GM13977 (cell line): ENCODE data around the gene PIP5K1B.

Experiments used
- DNase-seq: peaks from one replicate; pipeline ENCODE4 v3.0.0; 2012; ENCODE audit warnings: low spot score
- CTCF ChIP-seq: IDR thresholded peaks from 2 replicates; pipeline ENCODE4 v1.5.1; 2012; ENCODE audit warnings: mild to moderate bottlenecking, control low read depth; ENCODE audit not compliant: insufficient read depth; ENCODE audit errors: extremely low read depth, missing control alignments
- in situ Hi-C: fragments of 300-500 bp; cut with MboI; formaldehyde crosslinking; loops from one replicate; pipeline ENCODE4 v1.12.0; 2022; ENCODE audit warnings: low sequenced_read_pairs, low pct_unique_long_range_greater_than_20kb, mixed read lengths, inconsistent platforms; ENCODE audit not compliant: unreplicated experiment

Gene PIP5K1B

DNA sequence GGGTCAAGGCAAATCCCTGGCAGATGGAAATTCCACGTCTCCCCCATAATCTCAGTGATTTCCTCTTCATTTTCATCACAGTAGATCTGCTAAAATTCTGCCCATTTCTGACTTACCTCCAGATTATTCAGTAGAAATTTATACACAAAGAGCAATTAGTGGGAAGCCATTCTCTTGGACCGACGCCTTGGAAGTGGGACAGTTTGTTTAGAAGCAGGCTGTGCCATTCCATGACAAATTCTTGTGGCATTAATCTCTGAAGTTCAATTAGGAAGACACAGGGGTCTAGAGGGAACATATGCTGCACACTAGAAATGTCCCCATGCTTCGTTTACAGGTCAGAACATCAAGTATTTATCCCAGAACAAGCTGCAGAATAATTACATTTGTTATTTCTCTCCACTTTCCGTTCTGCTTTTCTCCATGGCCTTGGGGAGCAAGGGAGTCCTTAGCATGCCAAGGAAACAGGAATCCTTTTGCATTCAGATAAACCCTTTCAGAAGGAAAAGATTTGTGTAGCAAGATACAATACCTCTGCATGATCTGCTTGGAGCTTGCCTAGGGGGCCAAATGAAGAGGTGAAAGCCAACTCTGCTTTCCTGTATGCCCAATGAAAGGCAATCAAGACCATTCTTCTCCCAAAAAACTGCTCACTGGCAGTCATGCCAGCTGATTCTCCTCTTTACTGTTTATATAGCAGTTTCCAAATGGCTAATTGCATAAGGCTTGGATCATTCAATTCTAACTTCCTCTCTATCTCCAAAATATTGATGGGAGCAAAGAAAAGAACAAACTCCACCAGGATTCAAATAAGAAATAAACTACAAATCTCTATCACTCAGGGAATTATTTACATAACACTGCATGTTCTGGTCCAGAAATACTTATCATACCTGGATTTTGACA, 311.4 kb downstream of the PIP5K1B start:
- TF ChIP-seq CTCF: no peak
- in situ Hi-C loops: loop anchor here (25.0 kb wide), 1 partner anchor 304 kb away; the partner anchor contains the start of gene PIP5K1B
- DNase-seq: no peak

- DNase-seq: no peak
- TF ChIP-seq CTCF: peak; percentile 24
- in situ Hi-C loops: loop anchor here (25.0 kb wide), 1 partner anchor 306 kb away; the partner anchor contains the start of gene PIP5K1B
Observed at GRCh38 chr9:69018737-69019136, 313.7 kb downstream of the PIP5K1B start.

DNA sequence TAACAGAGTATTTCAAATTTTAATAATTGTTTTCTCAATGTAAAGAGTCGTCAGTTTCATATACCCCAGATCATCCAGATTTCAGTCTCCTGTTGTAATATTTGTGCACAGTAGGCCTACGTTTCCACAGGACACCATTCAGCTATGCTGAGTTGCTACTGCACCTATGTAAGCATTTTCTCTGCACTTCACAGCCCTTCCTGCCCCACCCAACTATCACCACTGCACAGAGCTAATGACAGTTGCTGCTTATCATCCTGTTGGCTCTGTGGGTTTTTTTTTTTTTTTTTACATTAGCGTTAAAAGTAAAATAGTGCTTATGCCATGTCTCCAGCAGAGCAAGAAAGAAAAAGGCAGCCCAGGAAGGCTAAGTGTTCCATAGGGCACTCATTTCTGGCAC, 314.8 kb downstream of the PIP5K1B start:
- TF ChIP-seq CTCF: no peak
- in situ Hi-C loops: loop anchor here (25.0 kb wide), 1 partner anchor 308 kb away; the partner anchor contains the start of gene PIP5K1B
- no peak for DNase-seq

DNA sequence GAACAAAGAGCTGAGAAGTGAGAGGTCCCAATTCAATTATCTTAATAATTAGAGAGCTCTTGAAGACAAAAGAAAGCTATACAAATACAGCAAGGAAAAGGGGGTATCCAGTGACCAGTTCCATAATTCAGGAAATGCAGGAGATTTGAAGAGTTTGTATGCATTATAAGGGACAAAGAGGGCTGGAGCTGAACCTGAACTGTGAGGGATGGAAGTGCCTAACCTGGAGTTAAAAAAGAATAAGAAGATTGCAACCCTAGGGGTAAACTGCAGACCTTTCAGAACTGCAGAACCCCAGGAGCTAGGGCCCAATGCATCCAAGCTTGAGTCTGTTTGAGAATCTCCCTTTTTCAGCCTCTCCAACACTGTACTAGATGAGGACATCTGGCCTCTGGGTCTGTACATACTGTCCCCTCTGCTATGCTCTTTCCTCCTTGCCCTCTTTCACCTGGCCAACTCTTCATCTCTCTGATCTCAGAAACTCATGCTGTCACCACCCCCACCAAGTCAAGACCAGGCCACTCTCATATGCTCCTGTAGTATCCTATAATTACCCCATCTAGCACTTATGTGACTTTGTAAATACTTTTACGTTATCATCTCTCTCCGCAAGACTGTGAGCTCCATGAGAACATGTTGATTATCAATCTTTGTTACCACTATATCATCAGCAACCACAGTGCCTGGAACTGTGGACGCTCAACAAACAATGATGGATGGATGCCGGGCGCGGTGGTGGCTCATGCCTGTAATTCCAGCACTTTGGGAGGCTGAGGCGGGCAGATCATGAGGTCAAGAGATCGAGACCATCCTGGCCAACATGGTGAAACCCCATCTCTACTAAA, 315.5 kb downstream of the PIP5K1B start:
- DNase-seq: no peak
- in situ Hi-C loops: loop anchor here (25.0 kb wide), 1 partner anchor 308 kb away; the partner anchor contains the start of gene PIP5K1B
- no peak for TF ChIP-seq CTCF

DNA sequence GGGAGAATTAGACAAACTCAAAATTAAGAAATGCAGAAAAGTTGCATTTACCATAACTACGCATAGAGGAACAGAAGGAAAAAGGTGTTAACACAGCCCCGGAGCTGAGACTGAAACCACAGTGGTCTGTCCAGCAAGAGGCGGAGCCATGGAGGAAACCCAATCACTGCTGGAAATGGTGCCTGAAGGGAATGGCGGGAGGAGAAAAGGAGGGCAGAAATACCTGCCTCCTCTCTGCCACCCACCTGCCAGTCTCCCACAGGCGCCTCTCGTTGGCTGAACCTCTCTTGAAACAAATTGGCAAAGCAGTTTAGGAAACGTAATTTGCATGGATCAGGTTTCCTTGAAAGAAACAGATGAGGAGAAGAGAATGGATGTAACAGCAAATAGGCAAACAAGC, 318.6 kb downstream of the PIP5K1B start:
- in situ Hi-C loops: loop anchor here (25.0 kb wide), 1 partner anchor 311 kb away; the partner anchor contains the start of gene PIP5K1B
- no peak for DNase-seq
- no peak for TF ChIP-seq CTCF

- TF ChIP-seq CTCF: peak; percentile 69
- DNase-seq: peak; percentile 67
- in situ Hi-C loops: no loop called here
Observed at GRCh38 chr9:69027355-69028097, 322.5 kb downstream of the PIP5K1B start.
